Measurements from ENCODE around the gene SMYD3. TPM values are rescaled to one million over a fixed set of nuclear protein-coding genes. Genes with fewer than 3 reads are reported as not detected.

SMYD3 gene
- total RNA-seq, 1 donor from 2014 or later = 22.3 TPM

DNA sequence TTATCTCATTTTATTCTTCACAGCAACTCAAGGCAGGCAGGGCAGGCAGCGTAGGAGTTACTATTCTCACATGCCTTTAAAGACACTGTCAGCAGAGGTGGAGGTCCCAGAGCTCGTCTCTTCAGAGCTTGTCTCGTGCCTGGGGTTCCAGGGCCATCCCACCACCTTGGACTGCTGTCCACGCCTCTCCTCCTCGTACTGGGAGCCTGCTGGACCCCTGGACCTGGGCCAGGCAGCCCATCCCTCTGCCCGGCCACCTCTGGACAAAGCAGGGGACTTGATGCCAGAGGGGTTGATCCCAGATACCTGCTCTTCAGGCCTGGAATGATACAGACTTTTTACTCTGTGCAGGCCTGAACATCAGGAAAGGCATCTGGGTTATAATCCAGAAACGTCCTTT is 805.4 kb downstream of the SMYD3 start:
- Histone ChIP-seq H3K27ac (no peak overlapping the region), H3K27me3 (no peaks in the 10 kb centered on the region), H3K9me3 (no peaks in the 10 kb centered on the region), H3K36me3 (no peaks in the 10 kb centered on the region), H3K4me1 (peaks cover 8% of the 10 kb centered on the region), H3K4me3 (no peak overlapping the region)
- intact Hi-C loops (cut with DNase I) = no loop called here
- TF ChIP-seq, protein P1, sequence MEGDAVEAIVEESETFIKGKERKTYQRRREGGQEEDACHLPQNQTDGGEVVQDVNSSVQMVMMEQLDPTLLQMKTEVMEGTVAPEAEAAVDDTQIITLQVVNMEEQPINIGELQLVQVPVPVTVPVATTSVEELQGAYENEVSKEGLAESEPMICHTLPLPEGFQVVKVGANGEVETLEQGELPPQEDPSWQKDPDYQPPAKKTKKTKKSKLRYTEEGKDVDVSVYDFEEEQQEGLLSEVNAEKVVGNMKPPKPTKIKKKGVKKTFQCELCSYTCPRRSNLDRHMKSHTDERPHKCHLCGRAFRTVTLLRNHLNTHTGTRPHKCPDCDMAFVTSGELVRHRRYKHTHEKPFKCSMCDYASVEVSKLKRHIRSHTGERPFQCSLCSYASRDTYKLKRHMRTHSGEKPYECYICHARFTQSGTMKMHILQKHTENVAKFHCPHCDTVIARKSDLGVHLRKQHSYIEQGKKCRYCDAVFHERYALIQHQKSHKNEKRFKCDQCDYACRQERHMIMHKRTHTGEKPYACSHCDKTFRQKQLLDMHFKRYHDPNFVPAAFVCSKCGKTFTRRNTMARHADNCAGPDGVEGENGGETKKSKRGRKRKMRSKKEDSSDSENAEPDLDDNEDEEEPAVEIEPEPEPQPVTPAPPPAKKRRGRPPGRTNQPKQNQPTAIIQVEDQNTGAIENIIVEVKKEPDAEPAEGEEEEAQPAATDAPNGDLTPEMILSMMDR (IDR thresholded peaks at IDR 0.05) = no peak
- TF ChIP-seq POLR2AphosphoS5 (IDR thresholded peaks at IDR 0.05; ENCODE audit: insufficient read depth in 1 of 2, low read depth in 1 of 2) = no peak
- TF ChIP-seq POLR2A (IDR thresholded peaks at IDR 0.05) = no peak
- no peak for DNase-seq (ENCODE audit: extremely low spot score in 2 of 2)

DNA sequence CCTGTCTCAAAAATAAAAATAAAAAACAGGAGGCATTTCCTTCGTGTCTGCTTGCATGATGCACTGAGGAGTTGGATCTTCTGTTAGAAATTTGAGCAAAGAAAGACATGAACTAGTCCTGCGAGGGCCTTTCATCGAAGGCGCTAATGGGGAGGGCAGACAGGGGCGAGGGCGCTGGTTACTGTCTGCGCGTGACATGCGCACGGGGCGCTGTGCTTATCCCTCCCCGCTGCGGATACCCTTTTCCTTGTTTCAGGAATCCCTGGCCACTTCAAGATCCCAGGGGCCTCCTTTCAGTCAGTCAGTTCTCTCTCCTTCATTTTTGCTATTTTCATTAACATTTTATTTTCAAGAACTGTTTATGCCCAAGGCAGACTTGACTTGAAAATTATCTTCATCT is 806.4 kb downstream of the SMYD3 start:
- intact Hi-C loops (cut with DNase I) = no loop called here
- no peaks in the 10 kb centered on the region for H3K27me3 ChIP-seq
- TF ChIP-seq, protein P1 (IDR thresholded peaks at IDR 0.05) = no peak
- TF ChIP-seq POLR2AphosphoS5 (IDR thresholded peaks at IDR 0.05; ENCODE audit: insufficient read depth in 1 of 2, low read depth in 1 of 2) = no peak
- TF ChIP-seq POLR2A (IDR thresholded peaks at IDR 0.05) = no peak
- no peak overlapping the region for H3K4me3 ChIP-seq
- no peak for DNase-seq (ENCODE audit: extremely low spot score in 2 of 2)
- H3K27ac ChIP-seq = no peak overlapping the region
- H3K4me1 ChIP-seq = peaks cover 8% of the 10 kb centered on the region
- H3K9me3 ChIP-seq = no peaks in the 10 kb centered on the region
- H3K36me3 ChIP-seq = no peaks in the 10 kb centered on the region

Small RNA genes lying within 50 kb of the gene (small RNA-seq; reads per million reads assigned to genes)
- gene AL356583.2 (not detected), gene RF00019 (not detected), gene RNU6-1283P (not detected)

Other genes starting within 250 kb of the SMYD3 start
- 6.9 TPM for gene TFB2M, start 59.0 kb upstream of the SMYD3 start, total RNA-seq
- gene CNST, start 59.2 kb upstream of the SMYD3 start, total RNA-seq = 20.6 TPM
- 18.2 TPM for gene SCCPDH, start 217.1 kb upstream of the SMYD3 start, total RNA-seq